GM12878 (cell line): ENCODE measurements around the gene COX18.

Experiments
- KLF5 ChIP-seq: fragments of 450-650 bp; IDR thresholded peaks from 2 replicates; pipeline ENCODE4 v1.6.1; 2014; ENCODE audit warnings: mild to moderate bottlenecking; ENCODE audit not compliant: partially characterized antibody
- POU2F2 ChIP-seq: IDR thresholded peaks from 3 replicates; pipeline ENCODE4 v1.6.1; 2011; ENCODE audit warnings: low read depth, mild to moderate bottlenecking, low read length, borderline replicate concordance
- RAD21 ChIP-seq: IDR thresholded peaks from 2 replicates; pipeline ENCODE4 v1.6.1; 2011; ENCODE audit warnings: mild to moderate bottlenecking, low read depth, low read length, moderate library complexity; ENCODE audit not compliant: insufficient read depth
- RCOR1 ChIP-seq: conservative IDR thresholded peaks from 2 replicates; pipeline ENCODE4 v1.6.1; 2012; ENCODE audit warnings: low read depth, low read length, improper control_type of control experiment
- REST ChIP-seq: IDR thresholded peaks from 2 replicates; pipeline ENCODE4 v1.6.1; 2012; ENCODE audit warnings: mild to moderate bottlenecking, low read depth, low read length
- SUZ12 ChIP-seq: fragments of 200-600 bp; sonication (generic); IDR thresholded peaks from one replicate; pipeline ENCODE4 v1.6.1; 2018; ENCODE audit warnings: antibody characterized with exemption, mild to moderate bottlenecking; ENCODE audit not compliant: unreplicated experiment
- USF2 ChIP-seq: IDR thresholded peaks from 2 replicates; pipeline ENCODE4 v1.6.1; 2011; ENCODE audit warnings: low read depth, low read length, improper control_type of control experiment, borderline replicate concordance
- TF ChIP-seq, protein P1 (sequence below), 3 experiments: IDR thresholded peaks in 2 of 3; conservative IDR thresholded peaks in 1 of 3; 2 replicates each; pipeline ENCODE4 v1.5.1; 2011; ENCODE audit warnings: low read depth in 3 of 3, low read length in 3 of 3, mild to moderate bottlenecking in 3 of 3, control low read depth in 2 of 3, moderate library complexity in 2 of 3, inconsistent platforms in 1 of 3, mixed read lengths in 1 of 3; ENCODE audit not compliant: control insufficient read depth in 2 of 3, insufficient read depth in 1 of 3; ENCODE audit errors: extremely low read depth in 1 of 3
- TF ChIP-seq, protein P2 (sequence below): fragments of 450-650 bp; formaldehyde crosslinking; IDR thresholded peaks from 2 replicates; pipeline ENCODE4 v1.5.0; 2022; ENCODE audit warnings: mild to moderate bottlenecking, missing genetic modification characterization

- TF ChIP-seq, protein P1, sequence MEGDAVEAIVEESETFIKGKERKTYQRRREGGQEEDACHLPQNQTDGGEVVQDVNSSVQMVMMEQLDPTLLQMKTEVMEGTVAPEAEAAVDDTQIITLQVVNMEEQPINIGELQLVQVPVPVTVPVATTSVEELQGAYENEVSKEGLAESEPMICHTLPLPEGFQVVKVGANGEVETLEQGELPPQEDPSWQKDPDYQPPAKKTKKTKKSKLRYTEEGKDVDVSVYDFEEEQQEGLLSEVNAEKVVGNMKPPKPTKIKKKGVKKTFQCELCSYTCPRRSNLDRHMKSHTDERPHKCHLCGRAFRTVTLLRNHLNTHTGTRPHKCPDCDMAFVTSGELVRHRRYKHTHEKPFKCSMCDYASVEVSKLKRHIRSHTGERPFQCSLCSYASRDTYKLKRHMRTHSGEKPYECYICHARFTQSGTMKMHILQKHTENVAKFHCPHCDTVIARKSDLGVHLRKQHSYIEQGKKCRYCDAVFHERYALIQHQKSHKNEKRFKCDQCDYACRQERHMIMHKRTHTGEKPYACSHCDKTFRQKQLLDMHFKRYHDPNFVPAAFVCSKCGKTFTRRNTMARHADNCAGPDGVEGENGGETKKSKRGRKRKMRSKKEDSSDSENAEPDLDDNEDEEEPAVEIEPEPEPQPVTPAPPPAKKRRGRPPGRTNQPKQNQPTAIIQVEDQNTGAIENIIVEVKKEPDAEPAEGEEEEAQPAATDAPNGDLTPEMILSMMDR (IDR thresholded peaks at IDR 0.05 in 2 of 3, conservative IDR thresholded peaks at IDR 0.05 in 1 of 3; ENCODE audit: control insufficient read depth in 2 of 3, extremely low read depth in 1 of 3, insufficient read depth in 1 of 3, low read depth in 3 of 3, low read length in 3 of 3): no peak
- TF ChIP-seq RAD21: no peak
- TF ChIP-seq USF2: no peak
- TF ChIP-seq KLF5: no peak
- no peak for TF ChIP-seq REST
- no peak for TF ChIP-seq RCOR1
- TF ChIP-seq SUZ12: no peak
- TF ChIP-seq, protein P2, sequence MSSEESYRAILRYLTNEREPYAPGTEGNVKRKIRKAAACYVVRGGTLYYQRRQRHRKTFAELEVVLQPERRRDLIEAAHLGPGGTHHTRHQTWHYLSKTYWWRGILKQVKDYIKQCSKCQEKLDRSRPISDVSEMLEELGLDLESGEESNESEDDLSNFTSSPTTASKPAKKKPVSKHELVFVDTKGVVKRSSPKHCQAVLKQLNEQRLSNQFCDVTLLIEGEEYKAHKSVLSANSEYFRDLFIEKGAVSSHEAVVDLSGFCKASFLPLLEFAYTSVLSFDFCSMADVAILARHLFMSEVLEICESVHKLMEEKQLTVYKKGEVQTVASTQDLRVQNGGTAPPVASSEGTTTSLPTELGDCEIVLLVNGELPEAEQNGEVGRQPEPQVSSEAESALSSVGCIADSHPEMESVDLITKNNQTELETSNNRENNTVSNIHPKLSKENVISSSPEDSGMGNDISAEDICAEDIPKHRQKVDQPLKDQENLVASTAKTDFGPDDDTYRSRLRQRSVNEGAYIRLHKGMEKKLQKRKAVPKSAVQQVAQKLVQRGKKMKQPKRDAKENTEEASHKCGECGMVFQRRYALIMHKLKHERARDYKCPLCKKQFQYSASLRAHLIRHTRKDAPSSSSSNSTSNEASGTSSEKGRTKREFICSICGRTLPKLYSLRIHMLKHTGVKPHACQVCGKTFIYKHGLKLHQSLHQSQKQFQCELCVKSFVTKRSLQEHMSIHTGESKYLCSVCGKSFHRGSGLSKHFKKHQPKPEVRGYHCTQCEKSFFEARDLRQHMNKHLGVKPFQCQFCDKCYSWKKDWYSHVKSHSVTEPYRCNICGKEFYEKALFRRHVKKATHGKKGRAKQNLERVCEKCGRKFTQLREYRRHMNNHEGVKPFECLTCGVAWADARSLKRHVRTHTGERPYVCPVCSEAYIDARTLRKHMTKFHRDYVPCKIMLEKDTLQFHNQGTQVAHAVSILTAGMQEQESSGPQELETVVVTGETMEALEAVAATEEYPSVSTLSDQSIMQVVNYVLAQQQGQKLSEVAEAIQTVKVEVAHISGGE (CRISPR knock-in tag): no peak
- TF ChIP-seq POU2F2: no peak
Measured at GRCh38 chr4:73103799-73104503, 34.4 kb upstream of the COX18 start.
